Measurements from ENCODE around the gene NRG4. TPM values are rescaled to one million over a fixed set of nuclear protein-coding genes. Genes with fewer than 3 reads are reported as not detected.

The NRG4 gene
- total RNA-seq, 1 experiment from 2014 or later: not detected

- Histone ChIP-seq H3K27me3 (ENCODE audit: insufficient read depth, low read length) (no peaks in the 10 kb centered on the region), H4K5ac (ENCODE audit: insufficient read length, low read depth, low read length) (no peak overlapping the region), H2BK120ac (ENCODE audit: low read depth, low read length, poor library complexity, severe bottlenecking) (no peak overlapping the region), H3K79me1 (ENCODE audit: insufficient read depth, low read depth, low read length, poor library complexity, severe bottlenecking) (no peaks in the 10 kb centered on the region), H3K23ac (ENCODE audit: insufficient read length, low read depth, low read length) (no peak overlapping the region), H3T11ph (ENCODE audit: low read length) (no peak overlapping the region), H2AFZ (ENCODE audit: low read length) (no peak overlapping the region), H3K23me2 (ENCODE audit: insufficient read length, low read depth, low read length, poor library complexity, severe bottlenecking) (no peaks in the 10 kb centered on the region), H3K9ac (ENCODE audit: extremely low read depth, insufficient read length, low read length) (no peak overlapping the region), H3K79me2 (ENCODE audit: insufficient read depth, low read length) (0 out of 2 replicates have a peak, but pooled peaks cover 1% of the 10 kb centered on the region), H3K4ac (ENCODE audit: low read depth, low read length) (no peak overlapping the region), H3K27ac (ENCODE audit: insufficient read length, low read depth, low read length) (no peak overlapping the region), H4K20me1 (ENCODE audit: control insufficient read depth, insufficient read depth, insufficient read length) (no peaks in the 10 kb centered on the region), H3K4me2 (ENCODE audit: insufficient read depth, insufficient read length, low read length) (no peak overlapping the region), H3K56ac (ENCODE audit: insufficient read length, low read depth, low read length) (no peak overlapping the region), H4K91ac (ENCODE audit: insufficient read length, low read depth, low read length) (no peak overlapping the region), H2BK20ac (ENCODE audit: low read depth, low read length, poor library complexity, severe bottlenecking) (no peak overlapping the region), H2BK5ac (ENCODE audit: insufficient read length, low read length) (no peak overlapping the region), H2AK5ac (ENCODE audit: insufficient read length, low read length) (no peak overlapping the region), H3K4me1 (ENCODE audit: insufficient read depth, low read length) (peaks cover 8% of the 10 kb centered on the region), H3K9me3 (ENCODE audit: control insufficient read depth, low read depth, low read length) (no peaks in the 10 kb centered on the region), H4K8ac (replicated peaks; ENCODE audit: insufficient read length, low read depth, low read length) (no peak overlapping the region), H3K14ac (ENCODE audit: insufficient read depth, low read length) (no peak overlapping the region), H3K18ac (ENCODE audit: insufficient read length, low read depth, low read length) (no peak overlapping the region), H2BK12ac (ENCODE audit: insufficient read length, low read depth, low read length) (no peak overlapping the region), H2BK15ac (ENCODE audit: low read depth, low read length) (no peak overlapping the region)
- no CpG with 5 or more reads among the region's 5 CpGs for WGBS (ENCODE audit: extremely low coverage, insufficient read length, low lambda C conversion rate)
- Mint-ChIP-seq H3K9me3 (no peaks in the 10 kb centered on the region), H3K36me3 (ENCODE audit: insufficient read depth in 1 of 3, low read depth in 3 of 3) (peaks cover 16 to 52% (median 44%) of the 10 kb centered on the region in 3 experiments; a peak in 6 of 7 replicates), H3K4me3 (no peak overlapping the region), H3K27me3 (ENCODE audit: low read depth) (no peaks in the 10 kb centered on the region), H3K27ac (no peak overlapping the region), H3K4me1 (peaks cover 26 to 27% of the 10 kb centered on the region in 2 experiments)
- TF ChIP-seq, protein P1, sequence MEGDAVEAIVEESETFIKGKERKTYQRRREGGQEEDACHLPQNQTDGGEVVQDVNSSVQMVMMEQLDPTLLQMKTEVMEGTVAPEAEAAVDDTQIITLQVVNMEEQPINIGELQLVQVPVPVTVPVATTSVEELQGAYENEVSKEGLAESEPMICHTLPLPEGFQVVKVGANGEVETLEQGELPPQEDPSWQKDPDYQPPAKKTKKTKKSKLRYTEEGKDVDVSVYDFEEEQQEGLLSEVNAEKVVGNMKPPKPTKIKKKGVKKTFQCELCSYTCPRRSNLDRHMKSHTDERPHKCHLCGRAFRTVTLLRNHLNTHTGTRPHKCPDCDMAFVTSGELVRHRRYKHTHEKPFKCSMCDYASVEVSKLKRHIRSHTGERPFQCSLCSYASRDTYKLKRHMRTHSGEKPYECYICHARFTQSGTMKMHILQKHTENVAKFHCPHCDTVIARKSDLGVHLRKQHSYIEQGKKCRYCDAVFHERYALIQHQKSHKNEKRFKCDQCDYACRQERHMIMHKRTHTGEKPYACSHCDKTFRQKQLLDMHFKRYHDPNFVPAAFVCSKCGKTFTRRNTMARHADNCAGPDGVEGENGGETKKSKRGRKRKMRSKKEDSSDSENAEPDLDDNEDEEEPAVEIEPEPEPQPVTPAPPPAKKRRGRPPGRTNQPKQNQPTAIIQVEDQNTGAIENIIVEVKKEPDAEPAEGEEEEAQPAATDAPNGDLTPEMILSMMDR (conservative IDR thresholded peaks at IDR 0.05): no peak
- no peak for DNase-seq
These were observed 82.2 kb downstream of the NRG4 start for GRCh38 chr15:75929799-75930565.

All from H9 (cell line).